GM21423 (cell line): Measurements from ENCODE around the gene CHIA.

Experiments used
- ATAC-seq: cut with Tn5 transposase; IDR thresholded peaks from one replicate; pipeline ENCODE4 v1.9.1; 2021; ENCODE audit warnings: mild to moderate bottlenecking, moderate library complexity; ENCODE audit not compliant: unreplicated experiment

The CHIA gene

DNA sequence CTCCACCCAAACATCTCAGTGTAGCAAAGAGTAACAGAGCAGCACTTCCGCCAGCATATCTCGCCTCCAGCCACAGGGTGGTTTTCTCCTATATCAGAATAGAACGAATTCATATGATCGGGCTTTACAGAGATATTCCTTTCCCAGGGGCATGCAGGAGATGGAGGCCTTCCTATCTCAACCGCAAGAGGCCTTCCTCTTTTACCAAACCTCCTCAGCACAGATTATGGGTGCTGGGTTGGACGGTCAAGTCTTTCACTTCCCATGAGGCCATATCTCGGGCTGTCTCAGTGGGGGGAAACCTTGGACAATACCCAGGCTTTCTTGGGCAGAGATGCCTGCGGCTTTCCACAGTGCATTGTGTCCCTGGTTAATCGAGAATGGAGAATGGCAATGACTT is 71.1 kb downstream of the CHIA start:
- no peak for ATAC-seq

GRCh38 chr1:111364690-111365089 is 74.0 kb downstream of the CHIA start:
- ATAC-seq = no peak

DNA sequence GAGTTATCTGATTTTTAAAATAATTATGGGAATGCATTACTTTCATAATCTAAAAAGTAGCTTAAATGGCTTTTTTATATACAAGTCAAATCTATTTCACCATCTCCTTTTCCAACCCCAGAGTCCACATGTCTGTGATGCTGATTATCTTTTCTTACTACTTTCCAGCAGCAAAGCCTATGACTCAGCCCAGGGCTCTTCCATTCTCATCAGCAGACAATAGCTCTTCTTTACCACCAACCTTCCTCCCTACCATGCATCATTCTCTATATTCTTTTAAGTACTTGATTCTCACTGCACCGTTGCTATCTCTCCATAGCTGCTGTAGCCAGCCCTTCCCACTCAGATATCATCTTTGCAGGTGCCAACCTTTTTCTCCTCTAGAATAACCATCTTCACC is 75.6 kb downstream of the CHIA start:
- no peak for ATAC-seq

GRCh38 chr1:111369177-111369576 is 78.5 kb downstream of the CHIA start:
- ATAC-seq = no peak

DNA sequence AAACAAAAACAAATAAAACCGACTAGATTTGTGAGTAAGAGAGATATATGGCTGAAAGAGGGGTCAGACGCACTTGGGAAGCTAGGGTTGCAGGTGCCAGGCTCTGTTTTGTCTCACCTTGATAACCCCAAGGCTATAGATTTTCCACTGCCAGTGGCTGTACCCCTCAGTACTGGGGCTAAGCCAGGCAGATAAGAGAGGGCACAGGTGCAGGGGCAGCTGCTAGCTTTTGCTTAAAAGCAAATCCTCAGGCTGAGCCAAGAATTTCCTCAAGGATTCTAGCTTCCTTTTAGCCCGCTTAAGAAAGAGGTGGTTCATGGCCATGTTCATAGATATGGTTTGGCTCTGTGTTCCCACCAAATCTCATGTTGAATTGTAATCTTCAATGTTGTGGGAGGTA is 79.0 kb downstream of the CHIA start:
- no peak for ATAC-seq
